LoVo (cell line): ENCODE data around the gene NEU1.
"Not testable (repeated sequence)": the region's sequence is repeated elsewhere in the genome, so short reads cannot be mapped to it uniquely, and the experiment has no call there.

ENCODE experiments used
- DNase-seq: peaks from one replicate; pipeline ENCODE4 v3.0.0-alpha.2; 2016; ENCODE audit warnings: low spot score

Gene NEU1

GRCh38 chr6:31838968-31839367 lies 23.7 kb downstream of the NEU1 start:
- no peak for DNase-seq

GRCh38 chr6:31838114-31838553 lies 24.5 kb downstream of the NEU1 start:
- DNase-seq = not testable (repeated sequence)

- DNase-seq = no peak
Measured at GRCh38 chr6:31837369-31838113, 25.1 kb downstream of the NEU1 start.

- DNase-seq = no peak
Measured at GRCh38 chr6:31836474-31837368, 25.9 kb downstream of the NEU1 start.

- no peak for DNase-seq
Measured at GRCh38 chr6:31836047-31836473, 26.6 kb downstream of the NEU1 start.

GRCh38 chr6:31834367-31835250 lies 28.0 kb downstream of the NEU1 start:
- DNase-seq = peak; percentile 91

- DNase-seq = no peak
Measured at GRCh38 chr6:31831350-31832215, 31.0 kb downstream of the NEU1 start.

GRCh38 chr6:31830886-31831335 lies 31.7 kb downstream of the NEU1 start:
- no peak for DNase-seq

- DNase-seq = no peak
Measured at GRCh38 chr6:31829633-31830283, 32.9 kb downstream of the NEU1 start.

GRCh38 chr6:31827286-31828079 lies 35.1 kb downstream of the NEU1 start, which contains the start of gene HSPA1B:
Gene HSPA1B, plus strand, starts transcription at chr6:31827738. Its CDS starts 213 bp downstream, at chr6:31827951.
- peak; percentile 98 for DNase-seq

- DNase-seq = peak; percentile 85
Measured at GRCh38 chr6:31826793-31827285, 35.8 kb downstream of the NEU1 start.

GRCh38 chr6:31825553-31825952 lies 37.1 kb downstream of the NEU1 start:
- no peak for DNase-seq

GRCh38 chr6:31823592-31824196 lies 38.9 kb downstream of the NEU1 start:
- DNase-seq = not testable (repeated sequence)

GRCh38 chr6:31822036-31822821 lies 40.4 kb downstream of the NEU1 start:
- peak; percentile 62 for DNase-seq

GRCh38 chr6:31821301-31822035 lies 41.2 kb downstream of the NEU1 start:
- no peak for DNase-seq

GRCh38 chr6:31820399-31820798 lies 42.2 kb downstream of the NEU1 start:
- not testable (repeated sequence) for DNase-seq

GRCh38 chr6:31819871-31820299 lies 42.7 kb downstream of the NEU1 start:
- no peak for DNase-seq
